GM21786 (cell line): ENCODE measurements around the gene ELP4.

Experiments used
- ATAC-seq: cut with Tn5 transposase; IDR thresholded peaks from one replicate; pipeline ENCODE4 v1.9.1; 2021; ENCODE audit not compliant: unreplicated experiment

ELP4 gene

GRCh38 chr11:31821235-31821764 lies 311.7 kb downstream of the ELP4 start:
- no peak for ATAC-seq

- no peak for ATAC-seq
These were observed 312.2 kb downstream of the ELP4 start for GRCh38 chr11:31821766-31822165.

DNA sequence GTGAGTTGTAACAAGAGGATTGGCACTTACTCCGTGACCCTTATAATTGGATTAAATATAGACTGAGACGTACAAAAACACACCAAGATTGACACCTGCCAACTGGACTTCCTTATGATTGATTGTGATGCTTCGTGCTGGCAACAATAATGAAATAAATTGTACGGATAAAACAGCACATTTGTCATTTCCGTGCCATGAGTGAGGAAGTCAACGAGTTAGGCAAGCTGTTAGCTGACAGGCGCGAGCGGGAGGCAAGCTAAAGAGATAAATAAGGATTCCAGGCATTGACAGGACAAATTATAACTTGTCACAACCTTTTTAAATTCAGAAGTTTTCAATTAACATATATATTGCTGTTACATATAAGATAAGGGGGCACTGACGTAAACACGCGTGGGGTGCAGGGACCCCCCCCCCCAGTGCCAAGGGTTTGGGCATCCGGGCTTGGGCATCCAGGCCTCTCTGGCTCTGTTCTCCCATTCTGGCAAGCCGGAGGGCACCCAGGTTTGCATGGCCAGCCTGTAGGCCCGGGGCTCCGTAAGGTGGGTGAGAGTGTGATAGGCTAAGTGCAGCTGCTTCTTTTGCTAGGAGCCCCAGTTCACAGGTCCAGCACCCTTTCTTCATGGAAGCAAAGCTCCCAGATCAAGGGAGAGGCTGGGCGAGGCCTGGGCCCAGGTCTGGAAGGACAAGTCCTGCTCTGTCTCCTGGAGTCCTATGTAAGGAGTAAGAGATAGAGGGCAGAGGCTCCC lies 312.8 kb downstream of the ELP4 start:
- no peak for ATAC-seq

DNA sequence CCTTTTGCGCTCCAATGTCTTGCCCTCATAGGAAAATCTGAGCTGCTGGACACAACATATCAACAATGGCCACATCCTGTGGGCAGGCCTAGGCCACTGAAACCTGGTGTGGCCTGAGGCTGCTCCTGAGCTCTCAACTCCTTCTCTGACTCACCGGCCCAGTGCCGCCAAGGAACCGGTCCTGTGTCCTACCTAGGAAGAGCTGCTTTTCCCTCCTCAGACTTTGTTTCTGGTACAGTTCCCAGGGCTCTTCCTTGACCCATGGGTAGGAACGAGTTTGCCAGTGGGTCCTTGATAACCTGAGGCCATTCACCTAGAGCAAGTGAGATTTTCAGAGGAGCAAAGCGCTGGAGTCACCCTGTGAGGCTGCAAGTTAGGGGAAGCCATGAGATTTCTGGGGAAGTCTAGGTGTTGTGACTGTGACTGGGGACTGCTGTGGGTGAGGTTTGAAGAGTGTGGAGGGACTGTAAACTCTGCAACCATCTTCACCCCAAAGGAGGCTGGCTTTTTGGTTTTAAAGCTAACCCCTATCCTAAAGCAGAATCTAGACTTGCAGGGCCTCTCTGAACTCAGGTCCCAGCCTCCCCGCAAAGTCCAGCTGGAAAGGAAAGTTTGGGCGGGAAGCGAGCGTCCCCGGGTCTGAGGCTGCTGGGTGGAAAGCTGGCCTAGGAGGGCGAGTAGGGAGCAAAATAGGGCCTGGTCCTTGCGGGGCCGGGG lies 313.5 kb downstream of the ELP4 start:
- no peak for ATAC-seq

DNA sequence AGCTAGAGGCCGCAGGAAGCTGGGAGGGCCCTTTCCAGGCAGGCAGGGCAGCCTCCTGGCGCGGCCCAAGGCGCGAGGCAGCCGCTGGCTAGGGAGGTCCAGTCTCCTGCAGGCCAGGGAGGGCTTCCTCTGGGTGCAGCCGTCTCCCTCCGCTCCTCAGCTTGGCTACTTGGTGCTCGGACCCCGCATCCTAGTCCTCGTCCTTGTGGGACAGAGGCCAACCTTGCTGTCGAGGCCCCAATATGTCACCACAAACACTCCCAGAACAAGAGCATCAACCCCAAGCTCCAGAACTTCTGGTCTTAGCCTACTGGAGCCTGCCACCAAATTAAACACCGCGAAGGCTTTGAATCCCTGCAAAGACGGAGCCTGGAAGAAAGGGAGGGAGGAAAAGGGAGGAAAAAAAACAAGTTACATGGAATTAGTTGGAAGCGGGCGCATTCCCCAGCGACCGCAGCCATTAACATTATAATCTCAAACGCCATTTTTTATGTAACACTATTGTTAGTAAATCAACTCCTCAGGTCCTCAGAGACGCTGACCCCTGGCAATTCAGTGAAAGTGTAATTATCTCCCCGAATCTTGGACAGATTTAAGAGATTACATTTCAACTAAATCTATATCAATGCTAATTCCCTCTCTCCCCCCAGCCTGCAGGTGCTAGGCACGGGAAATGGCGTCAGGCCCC lies 314.2 kb downstream of the ELP4 start:
- no peak for ATAC-seq

DNA sequence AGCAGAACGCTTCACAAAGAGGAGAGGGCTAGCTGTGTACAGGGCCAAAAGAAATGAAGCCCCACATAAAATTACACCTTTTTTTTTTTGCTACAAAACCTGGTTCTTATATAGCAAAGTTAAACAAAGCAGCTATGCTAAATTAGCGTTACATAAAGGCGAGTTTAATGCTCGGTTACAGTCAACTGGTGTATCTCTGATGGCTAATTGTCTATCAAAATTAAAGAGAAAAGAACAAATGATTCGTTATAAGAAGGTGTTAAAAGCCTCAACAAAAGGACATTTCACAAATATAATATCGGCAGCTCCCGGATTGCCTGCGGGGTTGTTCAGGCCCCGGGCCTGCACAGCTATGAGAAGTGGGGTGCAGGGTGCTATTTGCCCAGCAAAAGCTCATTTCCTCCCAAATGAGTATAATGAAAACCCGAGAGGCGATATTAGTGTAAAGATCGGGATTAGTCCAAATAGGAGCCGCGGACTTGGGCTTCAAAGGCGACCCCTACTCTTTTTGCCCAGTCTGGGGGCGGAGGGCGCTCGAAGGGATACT lies 314.8 kb downstream of the ELP4 start:
- ATAC-seq: no peak

DNA sequence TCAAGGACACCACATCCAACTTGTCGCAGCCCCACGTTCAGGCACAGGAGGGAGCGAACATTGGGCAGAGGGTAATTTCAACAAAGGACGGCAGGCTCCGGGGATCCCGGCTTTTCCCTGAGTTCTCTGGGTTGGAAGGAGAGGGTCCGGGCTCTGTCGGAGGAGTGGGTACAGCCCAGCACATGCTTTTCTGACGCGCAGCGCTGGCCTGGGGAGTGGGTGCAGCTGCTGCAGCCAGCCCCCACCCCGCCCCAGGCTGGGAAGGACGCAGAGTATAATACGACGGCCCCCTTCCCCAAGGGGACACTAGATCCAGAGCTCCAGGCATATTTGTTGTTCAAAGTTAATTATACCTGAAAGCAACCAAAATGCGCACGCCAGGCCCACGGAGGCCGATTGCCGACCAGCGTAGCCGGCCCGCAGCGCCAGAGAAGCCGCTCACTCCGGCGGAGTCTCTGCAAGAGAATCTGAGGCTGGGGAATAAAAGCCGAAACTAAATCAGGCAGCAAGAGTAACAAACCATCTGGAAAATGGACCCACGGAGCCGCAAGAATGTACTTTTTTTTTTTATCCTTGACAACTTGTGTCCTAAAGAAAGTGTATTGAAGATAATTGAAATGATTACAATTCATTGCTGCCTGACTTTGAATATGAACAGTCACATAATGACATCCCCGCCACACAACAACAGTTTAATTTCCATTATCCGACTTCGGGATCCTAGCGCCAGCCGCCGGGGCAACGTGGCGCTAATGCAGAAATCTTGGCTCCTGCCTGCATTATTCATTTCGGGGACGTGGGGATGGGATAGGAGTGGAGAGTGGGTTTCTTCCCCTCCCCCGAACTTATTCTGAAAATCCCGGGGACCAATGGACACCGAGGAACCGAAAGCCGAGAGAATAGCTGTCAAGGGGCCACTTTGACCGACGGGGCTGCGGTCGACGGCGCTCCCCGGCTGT lies 315.6 kb downstream of the ELP4 start:
- ATAC-seq: no peak

- ATAC-seq: no peak
These were observed 316.4 kb downstream of the ELP4 start for GRCh38 chr11:31825838-31826484.

DNA sequence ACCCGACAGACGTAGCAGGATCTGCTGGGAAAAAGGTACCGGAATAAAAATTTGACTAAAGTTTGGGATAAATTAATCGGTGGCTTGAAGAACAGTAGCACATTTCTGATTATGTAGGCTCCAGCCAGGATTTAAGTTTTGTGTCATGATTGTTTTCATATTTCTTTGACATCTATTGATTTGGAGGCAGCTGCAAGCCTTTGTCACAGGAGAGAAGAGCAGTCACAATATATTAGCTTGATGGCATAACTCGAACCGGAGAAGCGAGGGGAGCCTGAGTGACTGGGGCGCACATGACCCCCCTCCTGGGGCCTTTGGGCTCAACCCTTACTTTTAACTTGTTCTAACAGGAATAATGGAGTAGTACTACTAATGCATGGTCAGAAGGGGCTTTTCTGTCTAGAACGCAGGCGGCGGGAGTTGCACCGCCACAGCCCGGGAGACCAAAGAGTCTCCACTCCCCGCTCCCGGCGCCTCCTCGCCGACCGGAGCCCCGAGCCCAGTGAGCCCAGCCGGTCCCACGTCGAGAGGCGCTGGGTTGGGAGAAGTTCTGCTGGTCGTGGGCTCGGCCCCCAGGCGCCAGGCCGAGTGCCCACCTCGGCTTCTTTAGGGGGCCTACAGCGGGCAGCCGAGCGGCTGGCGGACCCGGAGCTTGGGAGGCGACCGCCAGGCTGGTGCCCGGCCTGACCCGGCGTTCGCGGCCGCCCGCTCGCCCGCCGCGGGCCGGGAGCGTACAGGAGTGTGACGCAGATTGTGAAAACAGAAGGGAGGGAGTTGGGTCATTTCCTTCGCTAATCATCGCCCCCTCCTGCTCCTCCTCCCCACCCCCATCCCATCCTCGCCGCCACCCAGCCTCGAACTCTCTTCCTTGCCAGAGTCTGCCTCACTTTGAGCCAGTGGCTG lies 317.2 kb downstream of the ELP4 start:
- no peak for ATAC-seq

DNA sequence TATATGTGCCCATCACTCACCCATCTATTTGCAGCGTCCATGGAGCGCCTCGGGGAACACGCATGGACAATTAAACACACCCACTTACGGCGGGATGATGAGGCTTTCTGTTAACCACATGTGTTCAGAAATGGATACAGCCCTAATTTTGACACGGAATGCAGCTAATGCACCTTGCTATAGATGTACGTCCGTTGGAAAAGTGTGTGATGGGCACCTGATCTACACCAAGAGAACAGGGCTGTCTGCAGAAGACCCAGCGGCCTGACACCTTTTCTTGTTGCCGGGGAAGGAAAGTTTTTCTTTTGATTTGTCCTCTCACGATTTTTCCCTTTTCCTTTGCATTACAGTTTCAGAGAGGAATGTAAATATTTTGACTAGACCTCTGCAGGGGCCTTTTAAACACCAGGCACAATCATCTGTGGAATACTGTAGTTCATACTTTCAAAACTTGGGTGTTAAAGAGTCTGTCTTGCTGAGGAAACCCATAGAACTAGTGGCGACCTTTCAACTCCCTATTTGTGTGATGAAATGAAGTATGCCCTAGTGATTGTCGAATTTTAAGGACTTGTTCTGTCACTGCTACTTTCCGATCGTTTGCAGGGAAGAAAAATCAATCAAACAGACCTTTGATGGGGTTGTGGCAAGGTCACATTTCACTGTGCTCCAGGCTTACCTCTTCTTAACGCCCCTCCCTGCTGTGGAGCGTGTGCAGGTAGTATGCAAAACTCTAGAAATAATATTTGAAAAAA lies 318.1 kb downstream of the ELP4 start:
- ATAC-seq: no peak

DNA sequence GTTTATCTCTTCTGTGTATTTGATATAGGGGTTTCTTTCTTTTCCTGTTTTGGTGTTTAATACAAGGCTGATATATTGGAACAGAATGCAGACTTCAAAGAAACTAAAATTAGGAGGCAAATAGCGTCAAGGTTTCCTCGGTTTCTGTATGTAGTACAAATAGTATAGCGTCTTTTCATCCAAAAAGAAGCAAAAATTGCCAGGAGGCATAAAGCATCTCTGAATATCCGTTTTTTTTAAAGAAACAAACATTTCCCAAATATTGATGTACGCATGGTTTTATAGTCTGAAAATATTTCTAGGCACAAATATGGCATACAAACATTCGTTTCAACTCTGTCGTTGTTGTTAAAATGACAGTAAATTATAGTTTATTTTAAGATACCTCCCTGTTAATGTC lies 318.6 kb downstream of the ELP4 start:
- ATAC-seq: no peak

DNA sequence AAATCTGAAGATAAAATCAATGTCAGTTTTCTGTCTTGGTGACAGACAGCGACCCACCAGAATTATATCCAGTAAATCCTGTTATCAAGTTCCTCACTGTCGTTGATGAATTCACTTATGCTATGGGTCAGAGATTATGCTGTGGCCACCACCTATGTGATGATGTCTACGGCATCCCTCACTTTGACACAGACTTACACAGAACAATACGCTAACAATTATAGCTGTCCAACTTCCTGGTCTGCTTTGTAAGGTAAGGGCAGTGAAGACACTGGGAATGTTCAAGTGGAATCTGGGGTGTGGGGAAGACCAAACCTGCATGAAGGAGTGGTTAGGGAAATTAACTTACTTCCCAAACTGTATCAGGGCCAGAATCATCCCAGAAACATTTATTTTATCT lies 320.8 kb downstream of the ELP4 start:
- ATAC-seq: no peak

GRCh38 chr11:31834237-31834636 lies 324.7 kb downstream of the ELP4 start:
- no peak for ATAC-seq
